WTC11 (cell line): ENCODE results near the gene BOD1L2.

Source experiments
- CREB1 ChIP-seq: sonication (generic); formaldehyde crosslinking; IDR thresholded peaks from 2 replicates; pipeline ENCODE4 v1.8.0; 2023; ENCODE audit warnings: mild to moderate bottlenecking, missing genetic modification reagents
- NR2C2 ChIP-seq: sonication (generic); formaldehyde crosslinking; IDR thresholded peaks from 2 replicates; pipeline ENCODE4 v1.8.0; 2022; ENCODE audit warnings: mild to moderate bottlenecking, missing genetic modification reagents
- TF ChIP-seq, protein P1 (sequence below): fragments of 250-450 bp; sonication (Bioruptor Pico); IDR thresholded peaks from 2 replicates; pipeline ENCODE4 v2.1.2; 2022; ENCODE audit warnings: mild to moderate bottlenecking, moderate library complexity

DNA sequence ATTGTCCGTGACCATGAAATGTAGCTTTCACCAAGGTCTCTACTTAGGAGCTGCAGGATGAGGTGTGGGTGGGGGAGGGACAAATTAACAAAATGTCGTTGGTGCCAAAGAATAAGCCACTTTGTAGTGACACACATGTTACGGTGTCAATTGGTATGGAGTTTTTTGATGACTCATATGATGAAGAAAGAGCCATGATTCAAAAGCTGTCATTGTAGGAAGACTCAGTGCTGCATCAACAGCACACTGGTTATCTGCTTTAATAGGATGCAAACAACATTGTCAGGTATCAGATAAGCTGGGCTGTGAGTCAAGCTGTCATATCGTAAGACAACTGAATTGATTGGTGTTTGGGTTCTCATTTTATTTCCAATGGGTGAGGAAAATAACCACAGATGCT, 36.6 kb upstream of the BOD1L2 start:
- TF ChIP-seq NR2C2 (no peak), CREB1 (CRISPR knock-in tag) (no peak)
- TF ChIP-seq, protein P1, sequence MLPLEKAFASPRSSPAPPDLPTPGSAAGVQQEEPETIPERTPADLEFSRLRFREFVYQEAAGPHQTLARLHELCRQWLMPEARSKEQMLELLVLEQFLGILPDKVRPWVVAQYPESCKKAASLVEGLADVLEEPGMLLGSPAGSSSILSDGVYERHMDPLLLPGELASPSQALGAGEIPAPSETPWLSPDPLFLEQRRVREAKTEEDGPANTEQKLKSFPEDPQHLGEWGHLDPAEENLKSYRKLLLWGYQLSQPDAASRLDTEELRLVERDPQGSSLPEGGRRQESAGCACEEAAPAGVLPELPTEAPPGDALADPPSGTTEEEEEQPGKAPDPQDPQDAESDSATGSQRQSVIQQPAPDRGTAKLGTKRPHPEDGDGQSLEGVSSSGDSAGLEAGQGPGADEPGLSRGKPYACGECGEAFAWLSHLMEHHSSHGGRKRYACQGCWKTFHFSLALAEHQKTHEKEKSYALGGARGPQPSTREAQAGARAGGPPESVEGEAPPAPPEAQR (CRISPR knock-in tag): no peak
